ENCODE data around the gene SLC48A1. TPM values are rescaled to one million over a fixed set of nuclear protein-coding genes. Genes with fewer than 3 reads are reported as not detected.

The SLC48A1 gene
- total RNA-seq, 2 experiments from 2014 or later: 4.5 to 5.8 TPM

DNA sequence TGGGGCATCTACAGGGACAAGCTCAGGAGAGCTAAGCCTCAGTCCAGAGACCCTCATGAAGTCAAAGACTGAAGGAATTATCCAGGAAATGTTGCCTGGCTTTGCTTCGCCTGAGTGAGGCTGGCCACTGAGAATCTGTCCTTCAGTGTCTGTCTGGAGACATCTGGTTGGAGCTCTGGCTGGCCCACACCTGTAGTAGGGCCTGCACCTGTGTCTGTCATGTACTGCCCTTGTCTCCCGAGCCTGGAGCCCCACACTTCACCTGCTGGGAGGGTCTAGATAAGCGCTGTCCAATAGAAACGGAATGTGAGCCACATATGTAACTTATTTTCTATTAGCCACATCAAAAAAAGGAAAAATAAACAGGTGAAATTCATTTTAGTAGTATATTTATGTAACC lies 56.5 kb downstream of the SLC48A1 start:
- Mint-ChIP-seq H3K36me3 (ENCODE audit: low read depth) (no peaks in the 10 kb centered on the region), H3K9me3 (no peaks in the 10 kb centered on the region), H3K27me3 (no peaks in the 10 kb centered on the region), H3K4me3 (peak overlapping the region; percentile 27), H3K4me1 (ENCODE audit: low read depth) (peaks cover 92% of the 10 kb centered on the region), H3K27ac (peak overlapping the region; percentile 81)
- H3K27ac ChIP-seq (ENCODE audit: low read depth in 1 of 2, low read length in 2 of 2): no peak overlapping the region
- peaks cover 99% of the 10 kb centered on the region for H3K4me1 ChIP-seq (ENCODE audit: insufficient read depth, low read length)
- H3K4me3 ChIP-seq (ENCODE audit: low read length): no peak overlapping the region
- ChIA-PET POLR2A (interaction anchor here (1.0 to 16.4 kb wide), 5 partner anchors 9 to 75 kb away, joined by 3 to 274 read pairs (median 7); partner anchors contain the start of genes HDAC7 and VDR), CTCF (interaction anchor here (1.2 to 13.5 kb wide), 3 partner anchors 9 to 87 kb away, joined by 4 to 164 read pairs (median 17); partner anchors contain the start of gene HDAC7)
- no peaks in the 10 kb centered on the region for H3K36me3 ChIP-seq (ENCODE audit: insufficient read depth, low read length)
- intact Hi-C loops (cut with DNase I, micrococcal nuclease): loop anchor here in 1 of 2 experiments (10.0 kb wide), 1 partner anchor 1615 kb away; no protein-coding TSS in a partner anchor
- ATAC-seq (ENCODE audit: poor library complexity): no peak
- no peaks in the 10 kb centered on the region for H3K9me3 ChIP-seq (ENCODE audit: control insufficient read depth in 1 of 2, insufficient read depth in 1 of 2, low read length in 2 of 2)
- DNase-seq: no peak
- TF ChIP-seq CTCF (IDR thresholded peaks at IDR 0.05): no peak
- H3K27me3 ChIP-seq (ENCODE audit: control insufficient read depth in 1 of 2, insufficient read depth in 2 of 2, low read length in 2 of 2): no peaks in the 10 kb centered on the region

Other genes starting within 250 kb of the SLC48A1 start
- 10 to 100 TPM; 24.6 to 26.4 TPM for gene RPAP3, start 67.2 kb upstream of the SLC48A1 start, total RNA-seq
- not detected for gene ENDOU, start 47.7 kb upstream of the SLC48A1 start, total RNA-seq
- under 1 TPM; 0.17 to 0.33 TPM for gene RAPGEF3, start 14.4 kb upstream of the SLC48A1 start, total RNA-seq
- gene HDAC7, start 46.7 kb downstream of the SLC48A1 start, total RNA-seq: 100 to 1,000 TPM; 116 to 122 TPM
- 1 to 10 TPM in 1 of 2 experiments, under 1 TPM in 1; 0.93 to 1.6 TPM for gene VDR, start 131.8 kb downstream of the SLC48A1 start, total RNA-seq
- 10 to 100 TPM; 17.4 to 20.3 TPM for gene TMEM106C, start 190.4 kb downstream of the SLC48A1 start, total RNA-seq
- not detected for gene COL2A1, start 231.2 kb downstream of the SLC48A1 start, total RNA-seq